Trophoblast cell (in vitro differentiated cells and primary cell): ENCODE data around the gene GRAMD4.

ENCODE experiments used
- DNase-seq, 2 donors: peaks; one replicate each; pipeline ENCODE4 v3.0.0-alpha.2; 2016
- H2AFZ ChIP-seq: 2 replicates; pipeline ENCODE4 v1.6.1; 2013; ENCODE audit warnings: low read length, moderate library complexity, mild to moderate bottlenecking; ENCODE audit not compliant: insufficient read depth, poor library complexity
- H2AK5ac ChIP-seq: 2 replicates; pipeline ENCODE4 v1.6.1; 2013; ENCODE audit warnings: mild to moderate bottlenecking, low read length
- H2BK120ac ChIP-seq: 2 replicates; pipeline ENCODE4 v1.6.1; 2013; ENCODE audit warnings: low read length, mild to moderate bottlenecking, moderate library complexity; ENCODE audit not compliant: insufficient read depth, poor library complexity
- H2BK12ac ChIP-seq: 2 replicates; pipeline ENCODE4 v1.6.1; 2013; ENCODE audit warnings: mild to moderate bottlenecking, low read length, moderate library complexity
- H2BK5ac ChIP-seq: 2 replicates; pipeline ENCODE4 v1.6.1; 2013; ENCODE audit warnings: low read length, low read depth, moderate library complexity, mild to moderate bottlenecking; ENCODE audit not compliant: poor library complexity
- H3K14ac ChIP-seq: 2 replicates; pipeline ENCODE4 v1.6.1; 2013; ENCODE audit warnings: mild to moderate bottlenecking, low read length
- H3K18ac ChIP-seq: 2 replicates; pipeline ENCODE4 v1.6.1; 2013; ENCODE audit warnings: mild to moderate bottlenecking, low read length
- H3K23ac ChIP-seq: 2 replicates; pipeline ENCODE4 v1.6.1; 2013; ENCODE audit warnings: low read length
- H3K27ac ChIP-seq: 2 replicates; pipeline ENCODE4 v1.5.1; 2013; ENCODE audit warnings: low read depth, mild to moderate bottlenecking, inconsistent platforms, low read length, moderate library complexity
- H3K27me3 ChIP-seq: 2 replicates; pipeline ENCODE4 v1.6.1; 2013; ENCODE audit warnings: inconsistent platforms, mild to moderate bottlenecking, low read length, moderate library complexity; ENCODE audit not compliant: insufficient read depth
- H3K36me3 ChIP-seq, 2 experiments: 1 replicate in 1 of 2; 2 replicates in 1 of 2; pipeline ENCODE4 v1.6.1; 2013; ENCODE audit warnings: low read length in 2 of 2, mild to moderate bottlenecking in 2 of 2, moderate library complexity in 1 of 2; ENCODE audit not compliant: insufficient read depth in 2 of 2, control insufficient read depth in 1 of 2
- H3K4ac ChIP-seq: 2 replicates; pipeline ENCODE4 v1.6.1; 2013; ENCODE audit warnings: low read depth, mild to moderate bottlenecking, low read length, moderate library complexity
- H3K4me1 ChIP-seq, 2 experiments: 1 replicate in 1 of 2; 2 replicates in 1 of 2; pipeline ENCODE4 v1.6.1; 2013; ENCODE audit warnings: low read length in 2 of 2, mild to moderate bottlenecking in 2 of 2, moderate library complexity in 1 of 2; ENCODE audit not compliant: insufficient read depth in 2 of 2, control insufficient read depth in 1 of 2
- H3K4me2 ChIP-seq: 2 replicates; pipeline ENCODE4 v1.6.1; 2013; ENCODE audit warnings: inconsistent platforms, mild to moderate bottlenecking, low read length, moderate library complexity
- H3K4me3 ChIP-seq: 2 replicates; pipeline ENCODE4 v1.5.1; 2013; ENCODE audit warnings: mild to moderate bottlenecking, low read depth, low read length, inconsistent platforms
- H3K79me1 ChIP-seq: one replicate; pipeline ENCODE4 v1.6.1; 2013; ENCODE audit warnings: low read length
- H3K79me2 ChIP-seq: 2 replicates; pipeline ENCODE4 v1.6.1; 2013; ENCODE audit warnings: low read length, mild to moderate bottlenecking; ENCODE audit not compliant: control insufficient read depth, insufficient read depth, poor library complexity
- H3K9ac ChIP-seq: 2 replicates; pipeline ENCODE4 v1.6.1; 2013; ENCODE audit warnings: mild to moderate bottlenecking, low read length
- H3K9me3 ChIP-seq: 2 replicates; pipeline ENCODE4 v1.6.1; 2013; ENCODE audit warnings: low read depth, mild to moderate bottlenecking, control low read depth, inconsistent platforms, low read length; ENCODE audit not compliant: insufficient read depth
- H4K12ac ChIP-seq: 2 replicates; pipeline ENCODE4 v1.6.1; 2013; ENCODE audit warnings: low read depth, mild to moderate bottlenecking, low read length, moderate library complexity
- H4K8ac ChIP-seq: 2 replicates; pipeline ENCODE4 v1.6.1; 2013; ENCODE audit warnings: low read depth, mild to moderate bottlenecking, low read length, moderate library complexity
- H4K91ac ChIP-seq: one replicate; pipeline ENCODE4 v1.6.1; 2013; ENCODE audit warnings: low read depth, mild to moderate bottlenecking, low read length, moderate library complexity
- WGBS: extraction: QIAGEN DNeasy Blood & Tissue Kit; methylation state at CpG from one replicate; pipeline ENCODE4 v1.1.7; 2013; ENCODE audit warnings: missing lambda C conversion rate; ENCODE audit not compliant: insufficient read length, insufficient coverage; ENCODE audit errors: extremely low coverage; 5-methylcytosine and 5-hydroxymethylcytosine counted together

The GRAMD4 gene

DNA sequence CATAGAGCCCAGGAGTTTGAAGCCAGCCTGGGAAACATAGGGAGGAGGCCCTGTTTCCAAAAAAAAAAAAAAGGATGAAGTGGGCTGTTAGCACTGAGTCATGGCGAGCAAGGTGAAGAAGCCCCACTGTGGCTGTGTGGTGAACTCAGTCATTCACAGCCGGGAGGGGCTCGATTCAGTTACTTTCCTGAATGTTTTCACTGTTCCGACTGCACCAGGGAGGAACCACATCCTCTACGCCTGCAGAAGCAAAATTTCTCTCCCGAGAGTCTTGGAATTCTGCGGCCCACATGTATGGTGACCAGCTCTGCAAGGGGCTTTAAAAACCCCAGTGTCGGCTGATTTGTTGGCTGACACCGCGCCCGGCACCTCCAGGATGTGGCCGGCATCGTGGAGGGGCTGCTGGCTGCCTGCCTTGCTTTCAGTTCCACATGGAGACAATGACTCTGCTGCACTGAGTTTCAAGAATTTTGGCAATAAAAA, 27.8 kb upstream of the GRAMD4 start:
- no peak overlapping the region for H2AFZ ChIP-seq
- peaks cover 2 to 8% of the 10 kb centered on the region in 2 experiments for H3K4me1 ChIP-seq
- no peak overlapping the region for H2BK120ac ChIP-seq
- no peak overlapping the region for H4K91ac ChIP-seq
- H3K79me2 ChIP-seq = no peaks in the 10 kb centered on the region
- H3K9ac ChIP-seq = no peak overlapping the region
- H3K23ac ChIP-seq = no peak overlapping the region
- H3K79me1 ChIP-seq = no peaks in the 10 kb centered on the region
- H4K12ac ChIP-seq = no peak overlapping the region
- no peaks in the 10 kb centered on the region for H3K36me3 ChIP-seq
- no peak overlapping the region for H3K4me2 ChIP-seq
- H4K8ac ChIP-seq = no peak overlapping the region
- DNase-seq = no peak
- no peak overlapping the region for H3K27ac ChIP-seq
- no peak overlapping the region for H2BK12ac ChIP-seq
- no peak overlapping the region for H2BK5ac ChIP-seq
- no CpG with 5 or more reads among the region's 13 CpGs for WGBS
- H3K14ac ChIP-seq = no peak overlapping the region
- no peak overlapping the region for H3K18ac ChIP-seq
- H3K4ac ChIP-seq = no peak overlapping the region
- H3K4me3 ChIP-seq = no peak overlapping the region
- H3K9me3 ChIP-seq = peaks cover 4% of the 10 kb centered on the region
- no peak overlapping the region for H2AK5ac ChIP-seq
- H3K27me3 ChIP-seq = no peaks in the 10 kb centered on the region

- no peak overlapping the region for H3K23ac ChIP-seq
- H3K4me2 ChIP-seq = no peak overlapping the region
- H4K12ac ChIP-seq = no peak overlapping the region
- peaks cover 2% of the 10 kb centered on the region for H3K9me3 ChIP-seq
- H3K79me1 ChIP-seq = no peaks in the 10 kb centered on the region
- H3K27ac ChIP-seq = no peak overlapping the region
- no CpG with 5 or more reads among the region's 19 CpGs for WGBS
- H4K8ac ChIP-seq = no peak overlapping the region
- H2BK120ac ChIP-seq = no peak overlapping the region
- peaks cover 2 to 8% of the 10 kb centered on the region in 2 experiments for H3K4me1 ChIP-seq
- no peak overlapping the region for H3K14ac ChIP-seq
- DNase-seq = no peak
- H2BK5ac ChIP-seq = no peak overlapping the region
- H3K36me3 ChIP-seq = no peaks in the 10 kb centered on the region
- H3K4me3 ChIP-seq = no peak overlapping the region
- no peak overlapping the region for H4K91ac ChIP-seq
- H3K9ac ChIP-seq = no peak overlapping the region
- no peak overlapping the region for H2AK5ac ChIP-seq
- no peaks in the 10 kb centered on the region for H3K27me3 ChIP-seq
- H3K18ac ChIP-seq = no peak overlapping the region
- H2BK12ac ChIP-seq = no peak overlapping the region
- H3K79me2 ChIP-seq = no peaks in the 10 kb centered on the region
- no peak overlapping the region for H2AFZ ChIP-seq
- H3K4ac ChIP-seq = no peak overlapping the region
These were observed 26.9 kb upstream of the GRAMD4 start for GRCh38 chr22:46593211-46593681.

GRCh38 chr22:46593996-46594946, 25.9 kb upstream of the GRAMD4 start:
- Histone ChIP-seq H2BK5ac (no peak overlapping the region), H3K4me2 (no peak overlapping the region)

GRCh38 chr22:46594947-46595298, 25.3 kb upstream of the GRAMD4 start:
- Histone ChIP-seq H3K79me2 (no peaks in the 10 kb centered on the region), H3K4me3 (no peak overlapping the region), H3K27me3 (no peaks in the 10 kb centered on the region), H3K23ac (no peak overlapping the region), H3K4ac (no peak overlapping the region), H2BK5ac (no peak overlapping the region), H3K9me3 (no peaks in the 10 kb centered on the region), H3K9ac (no peak overlapping the region), H4K8ac (no peak overlapping the region), H4K12ac (no peak overlapping the region), H3K18ac (no peak overlapping the region), H3K4me1 (peaks cover 2 to 14% of the 10 kb centered on the region in 2 experiments), H3K4me2 (no peak overlapping the region), H3K14ac (no peak overlapping the region), H3K27ac (no peak overlapping the region), H4K91ac (no peak overlapping the region), H2AK5ac (no peak overlapping the region), H2BK12ac (no peak overlapping the region), H2AFZ (no peak overlapping the region), H3K36me3 (no peaks in the 10 kb centered on the region), H2BK120ac (no peak overlapping the region), H3K79me1 (no peaks in the 10 kb centered on the region)
- no peak for DNase-seq
- no CpG with 5 or more reads among the region's 17 CpGs for WGBS

More at GRCh38 chr22:46593996-46594946, 25.9 kb upstream of the GRAMD4 start:
- DNase-seq = no peak
- Histone ChIP-seq H3K4me3 (no peak overlapping the region), H3K4me1 (peaks cover 2 to 14% of the 10 kb centered on the region in 2 experiments), H3K27me3 (no peaks in the 10 kb centered on the region), H4K8ac (no peak overlapping the region), H3K14ac (no peak overlapping the region), H2AK5ac (no peak overlapping the region), H2BK120ac (no peak overlapping the region), H2AFZ (no peak overlapping the region), H3K9me3 (no peaks in the 10 kb centered on the region), H4K91ac (no peak overlapping the region), H2BK12ac (no peak overlapping the region), H3K27ac (no peak overlapping the region), H3K36me3 (no peaks in the 10 kb centered on the region), H3K4ac (no peak overlapping the region), H3K18ac (no peak overlapping the region), H3K9ac (no peak overlapping the region), H3K79me2 (no peaks in the 10 kb centered on the region), H3K23ac (no peak overlapping the region), H3K79me1 (no peaks in the 10 kb centered on the region), H4K12ac (no peak overlapping the region)
- no CpG with 5 or more reads among the region's 15 CpGs for WGBS
